Spleen (tissue), 7 donors: ENCODE data around the gene PHOSPHO1.

ENCODE experiments used
- CTCF ChIP-seq, 11 experiments: fragments of 200-600 bp in 7 of 11; fragments of 450-650 bp in 4 of 11; sonication (generic) in 4 of 11; IDR thresholded peaks in 8 of 11; conservative IDR thresholded peaks in 3 of 11; 1 replicate in 7 of 11; 2 replicates in 4 of 11; pipeline versions ENCODE4 v1.4.0 to v1.8.0; 2016 to 2021; ENCODE audit warnings: antibody characterized with exemption in 11 of 11, inconsistent platforms in 4 of 11, mild to moderate bottlenecking in 1 of 11
- POLR2A ChIP-seq, 3 donors: fragments of 450-650 bp; IDR thresholded peaks; one replicate each; pipeline ENCODE4 v1.5.1; 2017; ENCODE audit warnings: antibody characterized with exemption in 3 of 3, mild to moderate bottlenecking in 1 of 3
- donor health status: DM: no; HTN: no; CAD: no; lungs with moderate emphysema.
- donor health status: DM: no; HTN: no; CAD: no.
- donor health status: DM: no; HTN: no; CAD: no.

- TF ChIP-seq CTCF (IDR thresholded peaks at IDR 0.05 in 8 of 11, conservative IDR thresholded peaks at IDR 0.05 in 3 of 11) (peak in 3 of 11 experiments; percentile 15 to 45 (median 25)), POLR2A (IDR thresholded peaks at IDR 0.05) (no peak)
Observed at GRCh38 chr17:49230636-49231562, at the start of gene PHOSPHO1.
